ENCODE results near the gene B4GALT2. TPM values are rescaled to one million over a fixed set of nuclear protein-coding genes. Genes with fewer than 3 reads are reported as not detected.
A peak's percentile ranks its signal among the peaks of the same experiment; 100 is the strongest.

B4GALT2 gene
- total and polyA plus RNA-seq, 9 of the 15 experiments (the other 6 are each of a cell fraction or from before 2014, with no cell fraction given) = 1.3 to 86.8 (median 43.8) TPM

DNA sequence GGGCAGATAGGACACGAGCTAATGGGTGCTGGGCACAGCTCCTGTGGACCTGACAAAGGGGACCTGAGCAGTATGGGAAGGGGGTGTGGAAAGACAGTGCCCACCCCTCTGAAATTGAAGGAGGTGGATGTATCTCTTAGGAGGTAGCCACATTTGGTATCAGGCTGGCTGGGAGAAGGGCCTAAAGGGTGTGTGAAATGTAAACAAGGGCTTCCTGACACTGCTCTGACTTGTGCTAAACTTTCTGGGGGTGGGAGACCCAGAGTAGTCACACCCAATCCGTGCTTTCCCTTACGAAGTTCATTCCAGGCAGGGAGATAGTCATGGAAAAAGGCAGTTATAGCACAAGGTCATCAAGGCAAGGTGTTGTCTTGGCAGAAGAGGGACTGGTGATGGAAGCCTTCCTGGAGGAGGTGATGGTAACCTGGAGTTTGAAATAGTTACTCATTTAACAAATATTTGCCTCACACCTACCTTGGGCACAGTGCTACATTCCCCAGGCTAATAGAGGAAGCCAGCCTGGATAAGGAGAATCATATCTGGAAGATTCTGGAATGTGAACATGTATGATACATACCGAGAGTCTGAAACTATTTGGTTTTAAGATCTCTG lies 7.1 kb downstream of the B4GALT2 start:
- FAIRE-seq = no peak
- H4K20me1 ChIP-seq (replicated peaks; ENCODE audit: control insufficient read depth, insufficient read depth, low read length) = 0 out of 2 replicates have a peak, but pooled peaks cover 9% of the 10 kb centered on the region
- POLR2A ChIA-PET = interaction anchor here (0.5 to 3.8 kb wide), 3 partner anchors 12 to 62 kb away, joined by 3 to 16 read pairs (median 3); no protein-coding TSS in a partner anchor
- no peak overlapping the region for H3K4me3 ChIP-seq
- H3K27ac ChIP-seq (ENCODE audit: extremely low read depth, low read depth, low read length) = no peak overlapping the region
- BruUV-seq (replicated peaks) = no TSS peak
- in situ Hi-C loops (cut with MboI) (no loop called here), intact Hi-C loops (cut with micrococcal nuclease) (no loop called here)
- peaks cover 6% of the 10 kb centered on the region for H3K9me1 ChIP-seq (ENCODE audit: control insufficient read depth, insufficient read depth, low read length)
- no peak overlapping the region for H3K9ac ChIP-seq (ENCODE audit: insufficient read depth in 1 of 2, low read depth in 2 of 2, low read length in 2 of 2)
- ATAC-seq = no peak
- no peak for TF ChIP-seq ZNF57 (CRISPR knock-in tag; IDR thresholded peaks at IDR 0.05)
- peak; percentile 59; the same call in 1 of the 2 replicates for TF ChIP-seq BCOR (IDR thresholded peaks at IDR 0.05)
- TF ChIP-seq ZFP36 (IDR thresholded peaks at IDR 0.05; ENCODE audit: low read depth, low read length, partially characterized antibody) = peak; percentile 96
- no peak for TF ChIP-seq ZC3H11A (IDR thresholded peaks at IDR 0.05; ENCODE audit: low read depth, low read length)
- TF ChIP-seq ZNF79 (CRISPR knock-in tag; IDR thresholded peaks at IDR 0.05; ENCODE audit: low read depth) = no peak
- peak; percentile 73; the same call in 1 of the 2 replicates for TF ChIP-seq SMARCA5 (IDR thresholded peaks at IDR 0.05)
- TF ChIP-seq FOXK2 (conservative IDR thresholded peaks at IDR 0.05 in 1 of 2, IDR thresholded peaks at IDR 0.05 in 1 of 2; ENCODE audit: low read depth in 2 of 2) = 0 out of 4 replicates have a peak, but pooled peaks have one; percentile 15 to 24
- peak in 1 of 2 experiments; percentile 54; a peak in 1 of 4 replicates for TF ChIP-seq FOXA3 (CRISPR knock-in tag; conservative IDR thresholded peaks at IDR 0.05 in 1 of 2, IDR thresholded peaks at IDR 0.05 in 1 of 2)
- TF ChIP-seq ZNF436 (CRISPR knock-in tag; IDR thresholded peaks at IDR 0.05) = peak; percentile 63
- DNase-seq (ENCODE audit: extremely low read depth in 1 of 4, low spot score in 3 of 4) = no peak
- 71% methylated on average over 4 of the region's 4 CpGs for WGBS (ENCODE audit: insufficient coverage, low coverage, missing lambda C conversion rate)
- no peaks in the 10 kb centered on the region for H3K27me3 ChIP-seq (ENCODE audit: control insufficient read depth in 2 of 2, insufficient read depth in 2 of 2, low read length in 2 of 2)
- no peak overlapping the region for H2AFZ ChIP-seq (ENCODE audit: low read depth, low read length)
- peaks cover 21% of the 10 kb centered on the region for H3K79me2 ChIP-seq (ENCODE audit: control insufficient read depth, insufficient read depth, low read length)
- peaks cover 63% of the 10 kb centered on the region; the same call in 2 of the 3 replicates for H3K36me3 ChIP-seq (ENCODE audit: control insufficient read depth, insufficient read depth, low read length)
- peaks cover 11 to 42% of the 10 kb centered on the region in 2 experiments; a peak in 4 of 5 replicates for H3K4me1 ChIP-seq (replicated peaks in 1 of 2; ENCODE audit: control insufficient read depth in 2 of 2, insufficient read depth in 2 of 2, low read length in 2 of 2)
- CTCF ChIA-PET (ENCODE audit: low intra/inter-chr PET ratio) = no interaction called here
- H3K4me2 ChIP-seq (ENCODE audit: insufficient read depth, low read length) = no peak overlapping the region
- no peaks in the 10 kb centered on the region for H3K9me3 ChIP-seq (replicated peaks; ENCODE audit: control insufficient read depth, insufficient read depth, low read depth, low read length)

Measured in K562 (cell line).